ENCODE results near the gene PDK2.

PDK2 gene

GRCh38 chr17:50135316-50136095, 40.4 kb downstream of the PDK2 start:
- DNase-seq = no peak

GRCh38 chr17:50136096-50136687, 41.0 kb downstream of the PDK2 start:
- no peak for DNase-seq

- DNase-seq = no peak
These were observed 41.9 kb downstream of the PDK2 start for GRCh38 chr17:50137042-50137441.

- no peak for DNase-seq
These were observed 44.1 kb downstream of the PDK2 start for GRCh38 chr17:50139185-50139783.

GRCh38 chr17:50139950-50140885, 45.1 kb downstream of the PDK2 start:
- DNase-seq = peak; percentile 52

- no peak for DNase-seq
These were observed 46.0 kb downstream of the PDK2 start for GRCh38 chr17:50141026-50141744.

- DNase-seq = no peak
These were observed 46.6 kb downstream of the PDK2 start for GRCh38 chr17:50141745-50142110.

GRCh38 chr17:50143461-50144176, 48.5 kb downstream of the PDK2 start:
- DNase-seq = no peak

- no peak for DNase-seq
These were observed 49.2 kb downstream of the PDK2 start for GRCh38 chr17:50144355-50144754.

- no peak for DNase-seq
These were observed 49.8 kb downstream of the PDK2 start for GRCh38 chr17:50144845-50145531.

GRCh38 chr17:50145532-50146229, 50.5 kb downstream of the PDK2 start:
- DNase-seq = no peak

GRCh38 chr17:50146230-50146926, 51.2 kb downstream of the PDK2 start:
- DNase-seq = no peak

- no peak for DNase-seq
These were observed 51.9 kb downstream of the PDK2 start for GRCh38 chr17:50146927-50147665.

GRCh38 chr17:50147841-50148225, 52.7 kb downstream of the PDK2 start:
- no peak for DNase-seq

- peak; percentile 66 for DNase-seq
These were observed 53.3 kb downstream of the PDK2 start for GRCh38 chr17:50148226-50149090.

GRCh38 chr17:50149091-50149416, 53.9 kb downstream of the PDK2 start:
- DNase-seq = peak; percentile 53
